WTC11 (cell line): Measurements from ENCODE around the gene ERCC4. TPM values are rescaled to one million over a fixed set of nuclear protein-coding genes. Genes with fewer than 3 reads are reported as not detected.

Experiments used
- total RNA-seq: library from RNA; stranded (reverse); gene quantifications from 3 replicates; pipeline ENCODE4 v1.2.3, GENCODE V29; 2021

ERCC4 gene
- total RNA-seq, 1 experiment from 2014 or later = 12.1 TPM

Other genes starting within 250 kb of the ERCC4 start
- gene MRTFB, start 151.2 kb downstream of the ERCC4 start, total RNA-seq = 27.7 to 30.8 TPM (median 30.0 TPM) in 3 replicates